Transverse colon (tissue), 4 donors: Measurements from ENCODE around the gene SHROOM3. TPM values are rescaled to one million over a fixed set of nuclear protein-coding genes. Genes with fewer than 3 reads are reported as not detected.

Source experiments
- DNase-seq: peaks from one replicate; pipeline ENCODE4 v3.0.0-alpha.2; 2019
- H3K27ac ChIP-seq, 4 donors: fragments of 200-600 bp; sonication (generic); 2 replicates each; pipeline ENCODE4 v1.5.1; 2016 to 2018; ENCODE audit warnings: inconsistent platforms in 4 of 4
- H3K27me3 ChIP-seq: fragments of 200-600 bp; sonication (generic); 2 replicates; pipeline ENCODE4 v1.5.1; 2017; ENCODE audit warnings: inconsistent platforms
- H3K36me3 ChIP-seq, 4 donors: fragments of 200-600 bp; sonication (generic); 2 replicates each; pipeline ENCODE4 v1.5.1; 2017 to 2019; ENCODE audit warnings: inconsistent platforms in 4 of 4
- H3K4me1 ChIP-seq, 4 donors: fragments of 200-600 bp; sonication (generic); 2 replicates each; pipeline ENCODE4 v1.5.1; 2017 to 2020; ENCODE audit warnings: inconsistent platforms in 4 of 4
- H3K4me3 ChIP-seq, 4 donors: fragments of 200-600 bp; sonication (generic); 1 replicate in 1 of 4; 2 replicates in 3 of 4; pipeline versions ENCODE4 v1.5.1 to v1.6.1; 2017 to 2019; ENCODE audit warnings: inconsistent platforms in 4 of 4
- H3K9me3 ChIP-seq, 2 donors: fragments of 200-600 bp; sonication (generic); 2 replicates each; pipeline ENCODE4 v1.5.1; 2017 to 2019; ENCODE audit warnings: inconsistent platforms in 2 of 2
- CTCF ChIP-seq, 5 experiments: fragments of 200-600 bp in 3 of 5; fragments of 450-650 bp in 2 of 5; sonication (generic) in 3 of 5; IDR thresholded peaks; 1 replicate in 2 of 5; 2 replicates in 3 of 5; pipeline ENCODE4 v1.5.1; 2016 to 2017; ENCODE audit warnings: antibody characterized with exemption in 5 of 5, inconsistent platforms in 3 of 5, mild to moderate bottlenecking in 2 of 5, moderate library complexity in 1 of 5
- EP300 ChIP-seq: sonication (generic); formaldehyde crosslinking; IDR thresholded peaks from one replicate; pipeline ENCODE4 v1.6.1; 2017; ENCODE audit warnings: antibody characterized with exemption, low read depth
- POLR2A ChIP-seq: fragments of 450-650 bp; IDR thresholded peaks from one replicate; pipeline ENCODE4 v1.6.1; 2016; ENCODE audit warnings: antibody characterized with exemption, mild to moderate bottlenecking, moderate library complexity
- POLR2AphosphoS5 ChIP-seq, 3 donors: sonication (generic); formaldehyde crosslinking; IDR thresholded peaks; one replicate each; pipeline ENCODE4 v1.6.1; 2016; ENCODE audit warnings: antibody characterized with exemption in 3 of 3
- WGBS, 2 donors: methylation state at CpG; one replicate each; pipeline ENCODE4 v1.1.5; 2018; ENCODE audit warnings: low coverage in 1 of 2; 5-methylcytosine and 5-hydroxymethylcytosine counted together
- in situ Hi-C, 4 donors: fragments of 200-750 bp; cut with MboI; loops; one replicate each; pipeline versions ENCODE4 v1.15.0 to v1.15.1; 2017; ENCODE audit warnings: low sequenced_read_pairs in 3 of 4, low pct_ligation_motif_present in 1 of 4, low pct_unique_long_range_greater_than_20kb in 1 of 4
- intact Hi-C: fragments of 100-400 bp; cut with DNase I; formaldehyde crosslinking; loops from one replicate; pipeline ENCODE4 v1.15.1; 2023; ENCODE audit warnings: low total_unique reads
- total RNA-seq, 4 donors: library from RNA; depleted of rRNA; stranded (reverse); fragments of >200 nt; gene quantifications; one replicate each; pipeline ENCODE4 v1.1.0, GENCODE V29; 2016

SHROOM3 gene
- total RNA-seq, 4 donors from 2014 or later, result 182 to 456 (median 437) TPM

GRCh38 chr4:76470064-76470463 is 35.0 kb downstream of the SHROOM3 start:
- in situ Hi-C loops, result no loop called here
- Histone ChIP-seq H3K27ac (no peak overlapping the region), H3K9me3 (no peaks in the 10 kb centered on the region), H3K4me1 (no peaks in the 10 kb centered on the region), H3K27me3 (no peaks in the 10 kb centered on the region), H3K36me3 (no peaks in the 10 kb centered on the region), H3K4me3 (no peak overlapping the region)
- DNase-seq, result no peak
- TF ChIP-seq POLR2AphosphoS5 (IDR thresholded peaks at IDR 0.05) (no peak), CTCF (IDR thresholded peaks at IDR 0.05) (no peak), POLR2A (no peak)
- intact Hi-C loops, result no loop called here

- intact Hi-C loops, result no loop called here
- 88 to 100% methylated on average over 1 of the region's 1 CpG for WGBS, 2 donors
- Histone ChIP-seq H3K4me3 (no peak overlapping the region), H3K27ac (no peak overlapping the region), H3K36me3 (no peaks in the 10 kb centered on the region), H3K27me3 (no peaks in the 10 kb centered on the region), H3K4me1 (no peaks in the 10 kb centered on the region), H3K9me3 (no peaks in the 10 kb centered on the region)
- TF ChIP-seq EP300 (no peak), CTCF (IDR thresholded peaks at IDR 0.05) (no peak), POLR2A (no peak), POLR2AphosphoS5 (IDR thresholded peaks at IDR 0.05) (no peak)
- in situ Hi-C loops, result no loop called here
- DNase-seq, result no peak
Observed at GRCh38 chr4:76470532-76470931, 35.5 kb downstream of the SHROOM3 start.

GRCh38 chr4:76476571-76476970 is 41.5 kb downstream of the SHROOM3 start:
- Histone ChIP-seq H3K4me1 (no peaks in the 10 kb centered on the region), H3K9me3 (no peaks in the 10 kb centered on the region), H3K36me3 (no peaks in the 10 kb centered on the region), H3K4me3 (no peak overlapping the region), H3K27ac (no peak overlapping the region), H3K27me3 (no peaks in the 10 kb centered on the region)
- intact Hi-C loops (no loop called here), in situ Hi-C loops (no loop called here)
- no peak for DNase-seq
- TF ChIP-seq CTCF (IDR thresholded peaks at IDR 0.05), result no peak
- TF ChIP-seq POLR2AphosphoS5 (IDR thresholded peaks at IDR 0.05), result no peak
- no peak for TF ChIP-seq POLR2A
- TF ChIP-seq EP300, result no peak
- 57 to 81% methylated on average over 1 of the region's 1 CpG for WGBS, 2 donors

- Histone ChIP-seq H3K9me3 (no peaks in the 10 kb centered on the region), H3K4me1 (peaks cover 0 to 7% (median 0%) of the 10 kb centered on the region in 4 donors), H3K27me3 (no peaks in the 10 kb centered on the region), H3K36me3 (no peaks in the 10 kb centered on the region), H3K27ac (no peak overlapping the region), H3K4me3 (no peak overlapping the region)
- in situ Hi-C loops (no loop called here), intact Hi-C loops (no loop called here)
- WGBS, 2 donors, result 74 to 80% methylated on average over 1 to 3 of the region's 3 CpGs
- DNase-seq, result no peak
- TF ChIP-seq POLR2A (no peak), CTCF (IDR thresholded peaks at IDR 0.05) (no peak), EP300 (no peak), POLR2AphosphoS5 (IDR thresholded peaks at IDR 0.05) (no peak)
Observed at GRCh38 chr4:76484654-76485053, 49.6 kb downstream of the SHROOM3 start.
